ENCODE data around the gene GUF1.

GRCh38 chr4:44632089-44632488, 46.1 kb upstream of the GUF1 start:
- TF ChIP-seq CTCF (conservative IDR thresholded peaks at IDR 0.05): no peak; the same call in 1 of the 2 replicates
- no peak for TF ChIP-seq EZH2 (IDR thresholded peaks at IDR 0.05; ENCODE audit: low read depth)
